ENCODE measurements around the gene VAV3.

DNA sequence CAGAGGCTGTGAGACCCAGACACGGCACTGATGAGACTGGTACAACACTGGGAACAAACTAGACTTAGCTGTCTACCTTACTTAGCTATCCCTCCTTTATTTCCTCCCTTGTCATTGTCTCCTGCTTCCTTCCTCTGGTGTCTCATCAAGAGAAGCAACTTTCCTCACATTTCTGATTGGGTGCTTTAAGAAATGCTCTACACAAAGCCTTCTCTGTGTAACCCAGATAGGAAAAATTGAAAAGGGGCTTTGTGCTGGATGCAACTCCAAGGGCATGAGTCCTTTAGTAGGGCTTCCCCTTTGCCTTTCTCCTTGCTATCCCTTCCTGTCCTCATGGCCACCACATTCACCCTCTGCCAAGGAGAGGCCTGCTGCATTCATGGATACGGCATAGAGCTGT lies 274.5 kb downstream of the VAV3 start:
- TF ChIP-seq, protein P1, sequence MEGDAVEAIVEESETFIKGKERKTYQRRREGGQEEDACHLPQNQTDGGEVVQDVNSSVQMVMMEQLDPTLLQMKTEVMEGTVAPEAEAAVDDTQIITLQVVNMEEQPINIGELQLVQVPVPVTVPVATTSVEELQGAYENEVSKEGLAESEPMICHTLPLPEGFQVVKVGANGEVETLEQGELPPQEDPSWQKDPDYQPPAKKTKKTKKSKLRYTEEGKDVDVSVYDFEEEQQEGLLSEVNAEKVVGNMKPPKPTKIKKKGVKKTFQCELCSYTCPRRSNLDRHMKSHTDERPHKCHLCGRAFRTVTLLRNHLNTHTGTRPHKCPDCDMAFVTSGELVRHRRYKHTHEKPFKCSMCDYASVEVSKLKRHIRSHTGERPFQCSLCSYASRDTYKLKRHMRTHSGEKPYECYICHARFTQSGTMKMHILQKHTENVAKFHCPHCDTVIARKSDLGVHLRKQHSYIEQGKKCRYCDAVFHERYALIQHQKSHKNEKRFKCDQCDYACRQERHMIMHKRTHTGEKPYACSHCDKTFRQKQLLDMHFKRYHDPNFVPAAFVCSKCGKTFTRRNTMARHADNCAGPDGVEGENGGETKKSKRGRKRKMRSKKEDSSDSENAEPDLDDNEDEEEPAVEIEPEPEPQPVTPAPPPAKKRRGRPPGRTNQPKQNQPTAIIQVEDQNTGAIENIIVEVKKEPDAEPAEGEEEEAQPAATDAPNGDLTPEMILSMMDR (conservative IDR thresholded peaks at IDR 0.05 in 1 of 2, IDR thresholded peaks at IDR 0.05 in 1 of 2; ENCODE audit: low read depth in 1 of 2, low read length in 2 of 2): no peak
- no peak for TF ChIP-seq EZH2 (IDR thresholded peaks at IDR 0.05; ENCODE audit: low read length, missing control alignments)

Measured in fibroblast of lung (primary cell).